A549 (cell line): ENCODE measurements around the gene ANXA9. TPM values are rescaled to one million over a fixed set of nuclear protein-coding genes. Genes with fewer than 3 reads are reported as not detected.
A peak's percentile ranks its signal among the peaks of the same experiment; 100 is the strongest.

Experiments
- ATAC-seq, 2 experiments: fragments of 200-7000 bp in 1 of 2; fragments of >200 bp in 1 of 2; cut with Nextera tagmentation in 1 of 2; cut with Tn5 transposase in 1 of 2; 3 replicates each; pipeline versions ENCODE4 v1.8.0 to v1.9.1; 2018 to 2020; ENCODE audit warnings: mild to moderate bottlenecking in 1 of 2, moderate library complexity in 1 of 2
- CTCF ChIA-PET: fragments of 300-600 bp; sonication (Branson Sonifier 250); formaldehyde crosslinking; extraction: SDS; loops from one replicate; lab custom pipeline; 2021; ENCODE audit warnings: antibody characterized with exemption, inconsistent platforms; lab: Yijun Ruan, JAX
- POLR2A ChIA-PET: fragments of 350-600 bp; formaldehyde crosslinking; extraction: SDS; loops from one replicate; lab custom pipeline; 2021; ENCODE audit warnings: antibody characterized with exemption, inconsistent platforms; lab: Yijun Ruan, JAX
- DNase-seq, 2 experiments: peaks; one replicate each; pipeline versions ENCODE4 v3.0.0 to v3.0.0-alpha.2; 2011 to 2016; ENCODE audit warnings: low read depth in 1 of 2, low spot score in 1 of 2
- FAIRE-seq: peaks from 2 replicates; lab custom pipeline; 2011; peaks lifted over from hg19 to GRCh38; lab: Jason Lieb, UNC
- H3K27ac ChIP-seq, 2 experiments: fragments of >200 bp; sonication (Bioruptor Twin); formaldehyde crosslinking; 3 replicates each; pipeline ENCODE4 v1.5.1; 2016 to 2017
- H3K4me1 ChIP-seq: fragments of >200 bp; sonication (Bioruptor Twin); formaldehyde crosslinking; 3 replicates; pipeline ENCODE4 v1.6.1; 2016
- H3K4me2 ChIP-seq: fragments of >200 bp; sonication (Bioruptor Twin); formaldehyde crosslinking; 3 replicates; pipeline ENCODE4 v1.6.1; 2016
- H3K4me3 ChIP-seq: fragments of >200 bp; sonication (Bioruptor Twin); formaldehyde crosslinking; 3 replicates; pipeline ENCODE4 v1.5.1; 2016
- H3K9me3 ChIP-seq: fragments of >200 bp; sonication (Bioruptor Twin); formaldehyde crosslinking; 3 replicates; pipeline ENCODE4 v1.6.1; 2016
- CEBPB ChIP-seq, 2 experiments: fragments of >200 bp in 1 of 2; sonication (Bioruptor Twin) in 1 of 2; formaldehyde crosslinking in 1 of 2; IDR thresholded peaks; 2 replicates each; pipeline ENCODE4 v1.6.1; 2012 to 2016
- CHD2 ChIP-seq: fragments of 150-350 bp; IDR thresholded peaks from 2 replicates; pipeline ENCODE4 v1.6.1; 2014; ENCODE audit warnings: low read length; ENCODE audit not compliant: partially characterized antibody
- CHD4 ChIP-seq: fragments of 200-600 bp; sonication (generic); IDR thresholded peaks from 2 replicates; pipeline ENCODE4 v1.6.1; 2016; ENCODE audit warnings: antibody characterized with exemption, mild to moderate bottlenecking, borderline replicate concordance
- EHF ChIP-seq: fragments of 250-450 bp; sonication (Bioruptor Pico); IDR thresholded peaks from 2 replicates; pipeline ENCODE4 v1.5.0; 2020; ENCODE audit warnings: mild to moderate bottlenecking
- EP300 ChIP-seq, 2 experiments: fragments of >200 bp; sonication (Bioruptor Twin); formaldehyde crosslinking; IDR thresholded peaks; 2 replicates in 1 of 2; 3 replicates in 1 of 2; pipeline ENCODE4 v1.6.1; 2016 to 2017
- FOSL2 ChIP-seq, 2 experiments: fragments of 450-650 bp in 1 of 2; fragments of >200 bp in 1 of 2; sonication (Bioruptor Twin) in 1 of 2; formaldehyde crosslinking; IDR thresholded peaks; 2 replicates each; pipeline versions ENCODE4 v1.5.0 to v1.6.1; 2016 to 2020; ENCODE audit warnings: mild to moderate bottlenecking in 1 of 2, moderate library complexity in 1 of 2
- GATA3 ChIP-seq: IDR thresholded peaks from 2 replicates; pipeline ENCODE4 v1.6.1; 2012; ENCODE audit warnings: borderline replicate concordance
- HDAC2 ChIP-seq: fragments of 200-600 bp; sonication (generic); IDR thresholded peaks from 2 replicates; pipeline ENCODE4 v1.6.1; 2016
- JUN ChIP-seq, 2 experiments: fragments of >200 bp; sonication (Bioruptor Twin); formaldehyde crosslinking; IDR thresholded peaks; 2 replicates in 1 of 2; 3 replicates in 1 of 2; pipeline ENCODE4 v1.6.1; 2016 to 2017
- NFE2L2 ChIP-seq: fragments of 150-350 bp; conservative IDR thresholded peaks from 2 replicates; pipeline ENCODE4 v1.6.1; 2014; ENCODE audit warnings: low read length
- POLR2A ChIP-seq: IDR thresholded peaks from 2 replicates; pipeline ENCODE4 v1.6.1; 2012; ENCODE audit warnings: mild to moderate bottlenecking, low read length
- POLR2AphosphoS2 ChIP-seq: conservative IDR thresholded peaks from 2 replicates; pipeline ENCODE4 v1.6.1; 2012; ENCODE audit warnings: low read length, improper control_type of control experiment, inconsistent platforms
- RNF2 ChIP-seq: fragments of 200-600 bp; sonication (generic); IDR thresholded peaks from 2 replicates; pipeline ENCODE4 v1.6.1; 2016; ENCODE audit warnings: low read depth, mild to moderate bottlenecking, antibody characterized with exemption, moderate library complexity, borderline replicate concordance
- SREBF2 ChIP-seq: fragments of 450-650 bp; IDR thresholded peaks from 2 replicates; pipeline ENCODE4 v1.6.1; 2014; ENCODE audit warnings: mild to moderate bottlenecking, moderate library complexity
- TFCP2L1 ChIP-seq: fragments of 250-450 bp; sonication (Bioruptor Pico); IDR thresholded peaks from 2 replicates; pipeline ENCODE4 v1.5.0; 2021; ENCODE audit warnings: mild to moderate bottlenecking
- ZNF302 ChIP-seq: fragments of 250-450 bp; sonication (Bioruptor Pico); IDR thresholded peaks from 2 replicates; pipeline ENCODE4 v1.9.0; 2021; ENCODE audit warnings: inconsistent platforms, mild to moderate bottlenecking, moderate library complexity
- WGBS: methylation state at CpG from one replicate; pipeline ENCODE4 v1.1.6; 2017; ENCODE audit errors: missing lambda C conversion rate; 5-methylcytosine and 5-hydroxymethylcytosine counted together
- polyA plus RNA-seq, 4 experiments: library from polyadenylated mRNA; depleted of rRNA in 3 of 4; stranded (reverse); fragments of >200 nt; fragmentation: RNase III in 1 of 4; extraction: RNeasy Plus Mini Kit Qiagen cat#74134 plus additional on column Dnase treatment in 1 of 4; gene quantifications; 2 replicates in 3 of 4; 3 replicates in 1 of 4; pipeline ENCODE4 v1.2.3, GENCODE V29; 2011 to 2017
- TF ChIP-seq, protein P1 (sequence below): fragments of 250-450 bp; sonication (Bioruptor Pico); IDR thresholded peaks from 2 replicates; pipeline ENCODE4 v1.5.0; 2020; ENCODE audit warnings: low read depth, mild to moderate bottlenecking, moderate library complexity
- TF ChIP-seq, protein P2 (sequence below): IDR thresholded peaks from 2 replicates; pipeline ENCODE4 v1.6.1; 2012
- TF ChIP-seq, protein P3 (sequence below): fragments of 250-450 bp; sonication (Bioruptor Pico); IDR thresholded peaks from 2 replicates; pipeline ENCODE4 v1.5.0; 2021; ENCODE audit warnings: mild to moderate bottlenecking, moderate library complexity, borderline replicate concordance

Gene ANXA9
- polyA plus RNA-seq, 2 of the 4 experiments (the other 2 are of a cell fraction): 2.1 to 2.2 TPM

DNA sequence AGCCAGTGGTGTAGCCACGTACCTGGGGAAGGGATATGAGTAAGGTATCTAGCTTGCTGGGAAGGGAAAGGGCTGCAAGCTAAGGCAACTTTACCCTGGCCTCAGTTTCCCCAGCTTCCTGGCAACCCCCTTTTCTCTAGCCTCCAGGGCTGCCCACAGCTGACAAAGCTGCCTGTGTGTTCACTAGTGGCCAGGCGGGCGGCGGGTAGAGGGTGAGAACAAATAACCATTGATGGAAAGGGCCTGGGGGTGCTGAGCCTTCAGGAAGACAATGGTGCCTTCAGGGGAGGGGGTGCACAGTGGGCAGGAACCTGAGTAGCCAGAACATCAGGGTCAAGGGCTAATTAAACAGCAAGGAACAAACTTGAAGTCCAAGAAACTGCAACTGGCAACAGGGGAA is 13.6 kb upstream of the ANXA9 start:
- Histone ChIP-seq H3K4me2 (no peak overlapping the region), H3K4me3 (no peak overlapping the region), H3K4me1 (peaks cover 40% of the 10 kb centered on the region), H3K27ac (no peak overlapping the region), H3K9me3 (no peaks in the 10 kb centered on the region)
- CTCF ChIA-PET: interaction anchor here (1.0 to 4.8 kb wide), 5 partner anchors 10 to 408 kb away, joined by 3 to 44 read pairs (median 4); partner anchors contain the start of genes ANXA9 and MINDY1
- DNase-seq (no peak), ATAC-seq (no peak), FAIRE-seq (no peak)
- TF ChIP-seq CHD4 (no peak), ZNF302 (CRISPR knock-in tag) (no peak), FOSL2 (IDR thresholded peaks at IDR 0.05) (no peak), FOSL2 (CRISPR knock-in tag; IDR thresholded peaks at IDR 0.05) (no peak), JUN (IDR thresholded peaks at IDR 0.05) (no peak), HDAC2 (no peak), CHD2 (no peak), EHF (no peak), RNF2 (no peak), POLR2AphosphoS2 (no peak)
- TF ChIP-seq, protein P1, sequence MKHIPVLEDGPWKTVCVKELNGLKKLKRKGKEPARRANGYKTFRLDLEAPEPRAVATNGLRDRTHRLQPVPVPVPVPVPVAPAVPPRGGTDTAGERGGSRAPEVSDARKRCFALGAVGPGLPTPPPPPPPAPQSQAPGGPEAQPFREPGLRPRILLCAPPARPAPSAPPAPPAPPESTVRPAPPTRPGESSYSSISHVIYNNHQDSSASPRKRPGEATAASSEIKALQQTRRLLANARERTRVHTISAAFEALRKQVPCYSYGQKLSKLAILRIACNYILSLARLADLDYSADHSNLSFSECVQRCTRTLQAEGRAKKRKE (CRISPR knock-in tag): no peak
- TF ChIP-seq, protein P2, sequence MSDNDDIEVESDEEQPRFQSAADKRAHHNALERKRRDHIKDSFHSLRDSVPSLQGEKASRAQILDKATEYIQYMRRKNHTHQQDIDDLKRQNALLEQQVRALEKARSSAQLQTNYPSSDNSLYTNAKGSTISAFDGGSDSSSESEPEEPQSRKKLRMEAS: no peak
- POLR2A ChIA-PET: no interaction called here
- 100% methylated on average over 4 of the region's 4 CpGs for WGBS

DNA sequence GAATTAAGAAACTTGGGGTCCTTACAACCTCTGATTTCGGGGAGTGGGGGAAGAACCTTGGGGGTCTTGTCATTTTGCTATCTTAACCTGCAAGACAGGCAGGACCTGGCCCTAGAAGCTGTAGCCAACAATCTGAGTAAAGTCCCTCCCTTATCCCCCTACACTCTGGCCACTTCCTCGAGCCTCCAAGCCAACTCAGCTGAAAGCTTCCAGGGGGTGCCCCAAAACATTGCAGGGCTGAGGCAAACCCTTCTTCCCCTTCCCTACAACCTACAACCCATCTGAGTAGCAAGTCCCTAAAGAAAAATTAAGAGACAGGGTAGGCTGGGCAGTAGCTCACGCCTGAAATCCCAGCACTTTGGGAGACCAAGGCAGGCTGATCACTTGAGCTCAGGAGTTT is 12.5 kb upstream of the ANXA9 start:
- FAIRE-seq (no peak), DNase-seq (no peak), ATAC-seq (no peak)
- H3K4me3 ChIP-seq: no peak overlapping the region
- no peaks in the 10 kb centered on the region for H3K9me3 ChIP-seq
- H3K4me1 ChIP-seq: peaks cover 40% of the 10 kb centered on the region
- POLR2A ChIA-PET: no interaction called here
- no peak for TF ChIP-seq NFE2L2
- no peak for TF ChIP-seq JUN (IDR thresholded peaks at IDR 0.05)
- TF ChIP-seq EP300 (IDR thresholded peaks at IDR 0.05): no peak
- no peak for TF ChIP-seq EHF
- no peak for TF ChIP-seq SREBF2
- no peak for TF ChIP-seq ZNF302 (CRISPR knock-in tag)
- TF ChIP-seq, protein P3, sequence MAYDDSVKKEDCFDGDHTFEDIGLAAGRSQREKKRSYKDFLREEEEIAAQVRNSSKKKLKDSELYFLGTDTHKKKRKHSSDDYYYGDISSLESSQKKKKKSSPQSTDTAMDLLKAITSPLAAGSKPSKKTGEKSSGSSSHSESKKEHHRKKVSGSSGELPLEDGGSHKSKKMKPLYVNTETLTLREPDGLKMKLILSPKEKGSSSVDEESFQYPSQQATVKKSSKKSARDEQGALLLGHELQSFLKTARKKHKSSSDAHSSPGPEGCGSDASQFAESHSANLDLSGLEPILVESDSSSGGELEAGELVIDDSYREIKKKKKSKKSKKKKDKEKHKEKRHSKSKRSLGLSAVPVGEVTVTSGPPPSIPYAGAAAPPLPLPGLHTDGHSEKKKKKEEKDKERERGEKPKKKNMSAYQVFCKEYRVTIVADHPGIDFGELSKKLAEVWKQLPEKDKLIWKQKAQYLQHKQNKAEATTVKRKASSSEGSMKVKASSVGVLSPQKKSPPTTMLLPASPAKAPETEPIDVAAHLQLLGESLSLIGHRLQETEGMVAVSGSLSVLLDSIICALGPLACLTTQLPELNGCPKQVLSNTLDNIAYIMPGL: no peak
- no peak for TF ChIP-seq TFCP2L1 (CRISPR knock-in tag)
- TF ChIP-seq POLR2A: no peak
- no peak for TF ChIP-seq CEBPB (IDR thresholded peaks at IDR 0.05)
- TF ChIP-seq, protein P1 (CRISPR knock-in tag): no peak
- CTCF ChIA-PET: interaction anchor here (0.5 to 2.6 kb wide), 10 partner anchors 11 to 409 kb away, joined by 3 to 12 read pairs (median 4); partner anchors contain the start of gene MINDY1
- 95% methylated on average over 3 of the region's 3 CpGs for WGBS
- peak overlapping the region in 1 of 2 experiments; percentile 48; a peak in 2 of 6 replicates for H3K27ac ChIP-seq
- H3K4me2 ChIP-seq: no peak overlapping the region

DNA sequence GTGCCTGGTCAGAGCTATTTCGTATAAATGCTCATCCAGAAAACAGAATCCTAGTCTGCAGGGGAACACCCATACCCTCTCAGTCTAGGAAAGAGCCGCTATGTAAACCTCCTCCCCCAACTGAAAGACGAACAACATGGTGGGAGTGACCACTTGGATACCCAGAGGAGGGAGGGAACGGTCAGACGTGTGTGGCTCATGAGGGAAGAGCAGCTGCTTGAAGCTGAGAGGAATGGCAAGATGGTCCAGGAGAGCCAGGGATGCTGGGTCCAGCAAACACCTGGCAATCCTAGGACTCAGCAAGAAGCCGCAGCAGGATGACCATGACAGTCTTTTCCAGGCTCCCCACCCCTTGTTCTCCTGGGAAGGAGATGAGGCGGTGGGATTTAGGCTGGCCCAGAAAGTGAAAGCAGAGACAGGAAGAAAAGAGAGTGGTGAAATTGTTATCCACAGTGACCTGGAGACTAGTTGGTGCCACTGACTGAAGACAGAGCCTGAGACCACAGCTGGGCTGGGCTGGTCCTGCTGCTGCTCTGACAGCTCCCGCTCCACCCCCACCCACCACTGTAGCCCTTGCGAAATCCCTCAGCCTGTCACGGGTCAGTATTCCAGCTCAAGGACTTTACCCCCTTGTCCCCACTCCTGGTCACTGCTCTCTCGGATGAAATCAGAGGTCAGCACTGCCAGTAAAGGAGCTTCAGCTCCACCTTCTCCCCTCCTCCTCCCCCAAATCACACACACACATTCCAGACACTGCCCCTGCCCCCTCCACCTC is 11.1 kb upstream of the ANXA9 start:
- H3K27ac ChIP-seq: peak overlapping the region; percentile 98 to 100
- peaks cover 49% of the 10 kb centered on the region for H3K4me1 ChIP-seq
- H3K9me3 ChIP-seq: no peaks in the 10 kb centered on the region
- TF ChIP-seq GATA3 (no peak; the same call in 1 of the 2 replicates), CEBPB (IDR thresholded peaks at IDR 0.05) (peak; percentile 71 to 93; a peak in 3 of 4 replicates)
- H3K4me2 ChIP-seq: peak overlapping the region; percentile 95
- no peak for FAIRE-seq
- H3K4me3 ChIP-seq: peak overlapping the region; percentile 90
- CTCF ChIA-PET: interaction anchor here (1.1 to 2.6 kb wide), 5 partner anchors 9 to 157 kb away, joined by 3 to 12 read pairs (median 11); partner anchors contain the start of gene MINDY1
- POLR2A ChIA-PET: no interaction called here
- peak in 1 of 2 experiments; percentile 17; a peak in 3 of 6 replicates for ATAC-seq
- WGBS: 49% methylated on average over 11 of the region's 11 CpGs
- DNase-seq: no peak
